Liver (tissue), 9 donors: ENCODE measurements around the gene DST. TPM values are rescaled to one million over a fixed set of nuclear protein-coding genes. Genes with fewer than 3 reads are reported as not detected.

Experiments used
- DNase-seq: peaks from one replicate; pipeline ENCODE4 v3.0.0-alpha.2; 2017; ENCODE audit warnings: low spot score
- H3K27ac ChIP-seq, 2 donors: one replicate each; pipeline ENCODE4 v1.7.0; 2013; ENCODE audit warnings: inconsistent platforms in 2 of 2, low read length in 2 of 2, control low read depth in 1 of 2, low read depth in 1 of 2, mild to moderate bottlenecking in 1 of 2
- H3K27me3 ChIP-seq, 4 donors: one replicate each; pipeline versions ENCODE4 v1.6.1 to v1.7.0; 2013; ENCODE audit warnings: low read length in 3 of 4, inconsistent platforms in 1 of 4, mild to moderate bottlenecking in 1 of 4, moderate library complexity in 1 of 4; ENCODE audit not compliant: control insufficient read depth in 4 of 4, insufficient read depth in 4 of 4
- H3K36me3 ChIP-seq, 4 donors: one replicate each; pipeline versions ENCODE4 v1.6.1 to v1.7.0; 2013; ENCODE audit warnings: low read length in 3 of 4, mild to moderate bottlenecking in 3 of 4, low read depth in 1 of 4, moderate library complexity in 1 of 4; ENCODE audit not compliant: control insufficient read depth in 4 of 4, insufficient read depth in 3 of 4
- H3K4me1 ChIP-seq, 4 donors: one replicate each; pipeline versions ENCODE4 v1.6.1 to v1.7.0; 2013; ENCODE audit warnings: low read length in 3 of 4, mild to moderate bottlenecking in 3 of 4, moderate library complexity in 1 of 4; ENCODE audit not compliant: control insufficient read depth in 4 of 4, insufficient read depth in 4 of 4
- H3K4me3 ChIP-seq, 3 donors: one replicate each; pipeline versions ENCODE4 v1.6.1 to v1.7.0; 2013; ENCODE audit warnings: low read length in 3 of 3, control low read depth in 1 of 3, low read depth in 1 of 3, mild to moderate bottlenecking in 1 of 3
- H3K9ac ChIP-seq, 2 donors: one replicate each; pipeline ENCODE4 v1.7.0; 2013; ENCODE audit warnings: low read length in 2 of 2, mild to moderate bottlenecking in 2 of 2, moderate library complexity in 2 of 2, control low read depth in 1 of 2, low read depth in 1 of 2
- H3K9me3 ChIP-seq, 4 donors: one replicate each; pipeline versions ENCODE4 v1.6.1 to v1.7.0; 2013; ENCODE audit warnings: low read length in 3 of 4; ENCODE audit not compliant: control insufficient read depth in 4 of 4
- ATF3 ChIP-seq: IDR thresholded peaks from 2 replicates; pipeline ENCODE4 v1.6.1; 2016; ENCODE audit warnings: antibody characterized with exemption
- HNF4G ChIP-seq: IDR thresholded peaks from 2 replicates; pipeline ENCODE4 v1.6.1; 2016; ENCODE audit warnings: antibody characterized with exemption
- JUND ChIP-seq, 2 donors: IDR thresholded peaks; 2 replicates each; pipeline ENCODE4 v1.6.1; 2016; ENCODE audit warnings: antibody characterized with exemption in 2 of 2
- NR2F2 ChIP-seq: IDR thresholded peaks from 2 replicates; pipeline ENCODE4 v1.6.1; 2016; ENCODE audit warnings: antibody characterized with exemption
- RAD21 ChIP-seq, 2 donors: IDR thresholded peaks; 2 replicates each; pipeline ENCODE4 v1.6.1; 2016; ENCODE audit warnings: antibody characterized with exemption in 2 of 2, mild to moderate bottlenecking in 2 of 2
- REST ChIP-seq: IDR thresholded peaks from 2 replicates; pipeline ENCODE4 v1.6.1; 2016; ENCODE audit warnings: antibody characterized with exemption, mild to moderate bottlenecking
- ZBTB33 ChIP-seq: IDR thresholded peaks from 2 replicates; pipeline ENCODE4 v1.6.1; 2016; ENCODE audit warnings: antibody characterized with exemption
- WGBS: extraction: QIAGEN DNeasy Blood & Tissue Kit; methylation state at CpG from one replicate; pipeline ENCODE4 v1.1.7; 2013; 5-methylcytosine and 5-hydroxymethylcytosine counted together
- polyA plus RNA-seq, 2 donors: library from polyadenylated mRNA; stranded (reverse) in 1 of 2; unstranded in 1 of 2; fragments of 200-250 nt in 1 of 2; fragments of >200 nt in 1 of 2; fragmentation: Nextera tagmentation in 1 of 2; extraction: Ambion mirVana in 1 of 2; gene quantifications; one replicate each; pipeline versions ENCODE4 v1.2.1 to v1.2.3, GENCODE V29; 2013 to 2015
- total RNA-seq, 2 donors: library from RNA; depleted of rRNA; stranded (reverse); fragments of >200 nt; gene quantifications; one replicate each; pipeline ENCODE4 v1.2.3, GENCODE V29; 2014
- TF ChIP-seq, protein P1 (sequence below): IDR thresholded peaks from 2 replicates; pipeline ENCODE4 v1.6.1; 2016; ENCODE audit warnings: antibody characterized with exemption
- TF ChIP-seq, protein P2 (sequence below): fragments of 150-350 bp; IDR thresholded peaks from 2 replicates; pipeline ENCODE4 v1.5.1; 2017; ENCODE audit warnings: improper control_type of control experiment, low read depth, low read length; ENCODE audit not compliant: missing input control
- donor health status: healthy.
- donor health status: healthy.
- donor health status: healthy.
- donor health status: healthy.
- donor health status: healthy.

DST gene
- total and polyA plus RNA-seq, 4 donors = 30.5 to 234 (median 86.7) TPM

DNA sequence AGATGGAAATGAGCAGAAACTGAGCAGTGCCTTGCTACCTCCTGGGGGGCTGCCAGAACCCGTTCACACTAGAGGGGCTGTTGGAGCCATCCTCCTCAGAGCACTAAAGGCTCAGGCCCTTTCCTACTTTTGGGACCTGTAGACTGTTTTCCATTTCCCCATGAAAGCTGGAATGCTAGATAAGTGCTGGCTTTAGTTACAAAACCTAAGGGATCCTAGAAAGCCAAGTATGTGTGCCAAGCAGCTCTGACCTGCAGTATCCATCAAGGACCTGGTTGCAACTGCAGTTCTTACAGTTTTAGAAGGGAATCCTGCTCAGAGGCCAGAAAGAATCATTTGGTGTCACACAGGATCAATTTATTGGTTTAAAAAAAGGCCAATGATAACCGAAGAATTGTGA is 218.6 kb downstream of the DST start (continued):
- TF ChIP-seq, protein P1, sequence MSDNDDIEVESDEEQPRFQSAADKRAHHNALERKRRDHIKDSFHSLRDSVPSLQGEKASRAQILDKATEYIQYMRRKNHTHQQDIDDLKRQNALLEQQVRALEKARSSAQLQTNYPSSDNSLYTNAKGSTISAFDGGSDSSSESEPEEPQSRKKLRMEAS = no peak
- no peak for TF ChIP-seq RAD21 (IDR thresholded peaks at IDR 0.05)

- H3K36me3 ChIP-seq = no peaks in the 10 kb centered on the region
- H3K27ac ChIP-seq = no peak overlapping the region
- H3K9ac ChIP-seq = no peak overlapping the region
- DNase-seq = no peak
- TF ChIP-seq JUND (IDR thresholded peaks at IDR 0.05) = no peak
- TF ChIP-seq, protein P2, sequence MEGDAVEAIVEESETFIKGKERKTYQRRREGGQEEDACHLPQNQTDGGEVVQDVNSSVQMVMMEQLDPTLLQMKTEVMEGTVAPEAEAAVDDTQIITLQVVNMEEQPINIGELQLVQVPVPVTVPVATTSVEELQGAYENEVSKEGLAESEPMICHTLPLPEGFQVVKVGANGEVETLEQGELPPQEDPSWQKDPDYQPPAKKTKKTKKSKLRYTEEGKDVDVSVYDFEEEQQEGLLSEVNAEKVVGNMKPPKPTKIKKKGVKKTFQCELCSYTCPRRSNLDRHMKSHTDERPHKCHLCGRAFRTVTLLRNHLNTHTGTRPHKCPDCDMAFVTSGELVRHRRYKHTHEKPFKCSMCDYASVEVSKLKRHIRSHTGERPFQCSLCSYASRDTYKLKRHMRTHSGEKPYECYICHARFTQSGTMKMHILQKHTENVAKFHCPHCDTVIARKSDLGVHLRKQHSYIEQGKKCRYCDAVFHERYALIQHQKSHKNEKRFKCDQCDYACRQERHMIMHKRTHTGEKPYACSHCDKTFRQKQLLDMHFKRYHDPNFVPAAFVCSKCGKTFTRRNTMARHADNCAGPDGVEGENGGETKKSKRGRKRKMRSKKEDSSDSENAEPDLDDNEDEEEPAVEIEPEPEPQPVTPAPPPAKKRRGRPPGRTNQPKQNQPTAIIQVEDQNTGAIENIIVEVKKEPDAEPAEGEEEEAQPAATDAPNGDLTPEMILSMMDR = no peak
- no peaks in the 10 kb centered on the region for H3K4me1 ChIP-seq
- no peaks in the 10 kb centered on the region for H3K9me3 ChIP-seq
- WGBS = 84% methylated on average over 3 of the region's 3 CpGs
- no peaks in the 10 kb centered on the region for H3K27me3 ChIP-seq
- H3K4me3 ChIP-seq = no peak overlapping the region
Measured at GRCh38 chr6:56420296-56420695, 222.4 kb downstream of the DST start.

DNA sequence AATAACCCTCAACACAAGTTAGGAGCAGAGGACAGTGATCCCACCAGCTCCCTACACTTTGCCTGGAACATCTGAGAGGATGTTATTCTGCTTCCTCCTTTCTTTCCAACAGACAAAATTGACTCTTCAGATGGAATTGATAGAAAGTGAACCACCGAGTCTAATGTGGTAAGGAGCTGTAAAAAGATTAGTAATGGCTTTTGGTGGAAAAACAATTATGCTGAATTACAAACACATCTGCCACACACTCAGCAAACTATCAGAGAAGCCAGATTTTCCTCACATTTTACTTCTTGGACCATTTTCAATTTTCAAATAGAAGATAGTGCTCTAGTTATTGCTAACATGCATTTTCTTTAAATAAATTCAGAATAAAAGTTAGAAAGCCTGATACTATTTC is 223.5 kb downstream of the DST start:
- no peak overlapping the region for H3K9ac ChIP-seq
- H3K9me3 ChIP-seq = no peaks in the 10 kb centered on the region
- H3K4me1 ChIP-seq = no peaks in the 10 kb centered on the region
- DNase-seq = no peak
- H3K36me3 ChIP-seq = no peaks in the 10 kb centered on the region
- no peak overlapping the region for H3K27ac ChIP-seq
- no peak overlapping the region for H3K4me3 ChIP-seq
- TF ChIP-seq, protein P2 = no peak
- TF ChIP-seq ATF3 (no peak), NR2F2 (no peak), HNF4G (no peak), ZBTB33 (no peak), REST (no peak)
- 60% methylated on average over 1 of the region's 1 CpG for WGBS
- H3K27me3 ChIP-seq = no peaks in the 10 kb centered on the region
